HEK293T (cell line): ENCODE data around the gene FBXL7.

Source experiments
- CTCF ChIA-PET: fragments of 350-600 bp; formaldehyde crosslinking; extraction: SDS; loops from one replicate; lab custom pipeline; 2021; ENCODE audit warnings: antibody characterized with exemption, inconsistent platforms; lab: Yijun Ruan, JAX
- POLR2A ChIA-PET: fragments of 350-600 bp; formaldehyde crosslinking; extraction: SDS; loops from one replicate; lab custom pipeline; 2020; ENCODE audit warnings: antibody characterized with exemption, inconsistent platforms; lab: Yijun Ruan, JAX
- DNase-seq: peaks from one replicate; pipeline ENCODE4 v3.0.0; 2012; ENCODE audit warnings: mixed read lengths; ENCODE audit errors: extremely low spot score
- ARNT ChIP-seq: fragments of 450-650 bp; IDR thresholded peaks from 2 replicates; pipeline ENCODE4 v1.6.1; 2017; ENCODE audit warnings: mild to moderate bottlenecking
- BHLHE40 ChIP-seq: fragments of 450-650 bp; IDR thresholded peaks from 2 replicates; pipeline ENCODE4 v1.6.1; 2016; ENCODE audit warnings: mild to moderate bottlenecking, moderate library complexity, borderline replicate concordance
- CTBP1 ChIP-seq: fragments of 450-650 bp; IDR thresholded peaks from 2 replicates; pipeline ENCODE4 v1.6.1; 2016; ENCODE audit warnings: borderline replicate concordance
- ELF4 ChIP-seq: fragments of 450-650 bp; IDR thresholded peaks from 2 replicates; pipeline ENCODE4 v1.6.1; 2017; ENCODE audit warnings: antibody characterized with exemption
- FOXA1 ChIP-seq: fragments of 450-650 bp; IDR thresholded peaks from 2 replicates; pipeline ENCODE4 v1.6.1; 2016; ENCODE audit warnings: mild to moderate bottlenecking
- FOXK2 ChIP-seq: fragments of 450-650 bp; IDR thresholded peaks from 2 replicates; pipeline ENCODE4 v1.6.1; 2016; ENCODE audit warnings: mild to moderate bottlenecking
- FOXM1 ChIP-seq: fragments of 450-650 bp; IDR thresholded peaks from 2 replicates; pipeline ENCODE4 v1.6.1; 2017; ENCODE audit warnings: mild to moderate bottlenecking, borderline replicate concordance
- HDGF ChIP-seq: fragments of 450-650 bp; IDR thresholded peaks from 2 replicates; pipeline ENCODE4 v1.6.1; 2017; ENCODE audit warnings: antibody characterized with exemption, borderline replicate concordance
- L3MBTL2 ChIP-seq: fragments of 450-650 bp; conservative IDR thresholded peaks from 2 replicates; pipeline ENCODE4 v1.6.1; 2016; ENCODE audit warnings: mild to moderate bottlenecking
- LEF1 ChIP-seq: fragments of 450-650 bp; IDR thresholded peaks from 2 replicates; pipeline ENCODE4 v1.6.1; 2017; ENCODE audit warnings: mild to moderate bottlenecking, borderline replicate concordance
- NFRKB ChIP-seq: fragments of 450-650 bp; IDR thresholded peaks from 2 replicates; pipeline ENCODE4 v1.6.1; 2016; ENCODE audit warnings: mild to moderate bottlenecking, moderate library complexity
- SP1 ChIP-seq: fragments of 450-650 bp; IDR thresholded peaks from 2 replicates; pipeline ENCODE4 v1.6.1; 2017
- SUZ12 ChIP-seq: fragments of 450-650 bp; IDR thresholded peaks from 2 replicates; pipeline ENCODE4 v1.6.1; 2016; ENCODE audit warnings: mild to moderate bottlenecking
- TARDBP ChIP-seq: fragments of 450-650 bp; IDR thresholded peaks from 2 replicates; pipeline ENCODE4 v1.6.1; 2016
- ZNF384 ChIP-seq: fragments of 450-650 bp; IDR thresholded peaks from 2 replicates; pipeline ENCODE4 v1.6.1; 2016
- TF ChIP-seq, protein P1 (sequence below): fragments of 450-650 bp; IDR thresholded peaks from 2 replicates; pipeline ENCODE4 v1.6.1; 2016

FBXL7 gene

DNA sequence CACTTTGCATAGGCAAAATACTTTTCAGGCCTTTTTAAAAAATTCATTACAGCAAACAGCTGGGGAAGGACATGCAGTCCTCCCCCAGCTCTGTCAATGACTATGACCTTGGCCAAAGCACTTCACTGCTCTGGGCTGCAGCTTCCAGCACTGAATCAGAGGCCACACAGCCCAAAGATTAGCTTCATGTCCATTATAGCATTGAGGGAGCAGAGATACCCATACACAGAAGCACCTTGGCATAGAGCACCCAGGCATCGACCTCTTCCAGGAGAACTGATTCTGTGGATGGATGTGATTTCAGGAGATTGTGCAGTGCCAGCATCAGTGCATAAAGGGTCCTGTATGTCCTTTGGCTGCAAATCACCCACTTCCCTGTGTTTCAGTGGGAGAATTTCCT lies 437.7 kb downstream of the FBXL7 start:
- CTCF ChIA-PET: no interaction called here
- POLR2A ChIA-PET: no interaction called here

DNA sequence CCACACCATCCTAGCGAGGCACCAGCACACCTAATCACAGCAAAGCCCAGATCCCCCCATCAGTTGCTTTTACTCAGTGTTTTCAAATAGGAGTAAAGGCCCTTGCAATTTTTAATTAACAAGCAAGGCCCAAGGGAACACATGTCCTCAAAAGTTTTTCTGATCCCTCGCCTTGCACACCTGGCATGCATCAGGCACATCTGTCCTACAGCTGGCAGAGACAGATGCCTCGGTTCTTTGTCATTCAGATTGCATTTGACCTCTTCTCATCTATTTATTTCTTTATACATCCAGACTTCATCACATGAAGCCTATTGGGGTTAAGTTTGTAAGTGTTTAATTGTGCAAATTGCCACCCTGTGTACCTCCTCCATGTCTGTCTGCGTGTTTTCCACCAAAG lies 438.2 kb downstream of the FBXL7 start:
- ChIA-PET CTCF (no interaction called here), POLR2A (no interaction called here)
- DNase-seq: no peak
- TF ChIP-seq LEF1 (no peak), SP1 (no peak), BHLHE40 (no peak), FOXK2 (no peak), CTBP1 (no peak), FOXM1 (no peak)
- TF ChIP-seq, protein P1, sequence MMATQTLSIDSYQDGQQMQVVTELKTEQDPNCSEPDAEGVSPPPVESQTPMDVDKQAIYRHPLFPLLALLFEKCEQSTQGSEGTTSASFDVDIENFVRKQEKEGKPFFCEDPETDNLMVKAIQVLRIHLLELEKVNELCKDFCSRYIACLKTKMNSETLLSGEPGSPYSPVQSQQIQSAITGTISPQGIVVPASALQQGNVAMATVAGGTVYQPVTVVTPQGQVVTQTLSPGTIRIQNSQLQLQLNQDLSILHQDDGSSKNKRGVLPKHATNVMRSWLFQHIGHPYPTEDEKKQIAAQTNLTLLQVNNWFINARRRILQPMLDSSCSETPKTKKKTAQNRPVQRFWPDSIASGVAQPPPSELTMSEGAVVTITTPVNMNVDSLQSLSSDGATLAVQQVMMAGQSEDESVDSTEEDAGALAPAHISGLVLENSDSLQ: no peak

More for the DNA sequence above, 437.7 kb downstream of the FBXL7 start:
- TF ChIP-seq ARNT (no peak), TARDBP (no peak), FOXA1 (no peak), HDGF (no peak), L3MBTL2 (no peak)
- TF ChIP-seq, protein P1: no peak
- DNase-seq: no peak

DNA sequence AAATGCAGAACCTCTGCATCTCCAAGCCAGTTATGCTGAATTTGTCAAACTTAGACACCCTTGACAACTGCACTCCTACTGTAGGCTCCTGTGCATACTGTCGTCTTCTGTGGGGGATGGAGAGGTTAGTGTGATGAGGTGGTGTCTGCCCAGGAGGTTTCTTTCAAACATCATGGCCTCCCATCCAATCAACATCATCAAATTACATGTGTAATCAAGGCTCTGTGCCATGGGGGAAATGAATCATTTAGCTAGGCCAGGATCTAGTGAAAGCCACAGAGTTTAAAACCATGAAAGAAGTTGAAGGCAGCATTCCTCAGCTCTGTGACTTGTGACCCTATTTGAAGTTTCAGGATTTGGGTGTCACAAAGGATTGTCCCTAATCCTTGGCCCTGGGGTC lies 439.0 kb downstream of the FBXL7 start:
- TF ChIP-seq, protein P1: no peak
- TF ChIP-seq FOXM1 (no peak), FOXA1 (no peak), SP1 (no peak), CTBP1 (no peak), ZNF384 (no peak), BHLHE40 (no peak), ARNT (no peak), SUZ12 (no peak), TARDBP (no peak), LEF1 (no peak), L3MBTL2 (no peak), FOXK2 (no peak), NFRKB (no peak), HDGF (no peak), ELF4 (no peak)
- CTCF ChIA-PET: no interaction called here
- POLR2A ChIA-PET: no interaction called here
- no peak for DNase-seq

DNA sequence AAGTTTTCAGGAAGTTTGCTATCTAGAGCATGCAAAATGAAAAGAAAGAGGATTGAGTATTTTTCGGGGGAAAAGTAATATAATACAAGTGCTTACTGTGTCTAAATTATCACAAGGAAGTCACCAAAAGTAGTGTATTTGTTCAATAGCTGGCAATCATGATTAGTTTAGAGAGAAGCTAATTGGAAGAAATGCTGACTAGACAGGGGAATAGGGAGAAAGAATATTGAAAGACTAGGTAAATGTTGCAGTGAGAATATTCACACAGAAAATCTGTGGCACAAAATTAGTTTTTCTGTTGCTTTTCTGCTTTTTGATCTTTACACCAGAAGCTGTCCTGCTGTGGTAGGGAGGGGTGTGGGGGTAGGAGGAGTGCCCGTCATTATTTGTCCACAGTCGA lies 440.9 kb downstream of the FBXL7 start:
- DNase-seq: no peak
- no peak for TF ChIP-seq FOXK2
- TF ChIP-seq SP1: no peak
- TF ChIP-seq, protein P1: no peak
- TF ChIP-seq CTBP1: no peak
- TF ChIP-seq ELF4: no peak
- TF ChIP-seq ZNF384: no peak
- TF ChIP-seq L3MBTL2: no peak
- no peak for TF ChIP-seq FOXM1
- no peak for TF ChIP-seq HDGF
- no peak for TF ChIP-seq FOXA1
- TF ChIP-seq NFRKB: no peak
- ChIA-PET POLR2A (no interaction called here), CTCF (no interaction called here)

DNA sequence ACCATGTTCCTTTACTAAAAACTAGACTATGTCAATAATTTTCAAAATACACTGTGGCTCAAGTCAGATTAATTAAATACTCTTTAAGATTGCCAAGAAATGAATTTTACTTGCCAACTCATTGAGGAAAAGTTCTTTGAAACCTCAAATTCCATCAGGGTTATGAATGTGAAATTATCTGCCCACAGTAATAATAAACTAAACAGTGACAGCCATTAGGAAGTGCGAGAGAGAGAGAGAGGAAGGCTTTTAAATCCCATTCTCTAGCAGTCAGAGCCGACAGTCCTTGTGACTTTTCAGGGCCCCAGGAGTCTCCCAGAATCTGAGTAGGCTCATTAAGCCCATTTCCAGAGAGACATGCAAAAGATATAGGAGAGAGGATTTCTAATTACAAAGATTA lies 443.5 kb downstream of the FBXL7 start:
- TF ChIP-seq TARDBP: no peak
- no peak for TF ChIP-seq LEF1
- TF ChIP-seq L3MBTL2: no peak
- no peak for TF ChIP-seq FOXM1
- TF ChIP-seq SUZ12: no peak
- no peak for TF ChIP-seq SP1
- no peak for TF ChIP-seq HDGF
- TF ChIP-seq BHLHE40: no peak
- TF ChIP-seq ARNT: no peak
- TF ChIP-seq CTBP1: no peak
- no peak for TF ChIP-seq FOXA1
- no peak for TF ChIP-seq ZNF384
- TF ChIP-seq NFRKB: no peak
- no peak for TF ChIP-seq FOXK2
- TF ChIP-seq, protein P1: no peak
- no peak for TF ChIP-seq ELF4
- no peak for DNase-seq
- ChIA-PET CTCF (no interaction called here), POLR2A (no interaction called here)
